GM19455 (cell line): Measurements from ENCODE around the gene MYOT.

Experiments
- ATAC-seq: cut with Tn5 transposase; IDR thresholded peaks from one replicate; pipeline ENCODE4 v1.9.1; 2021; ENCODE audit not compliant: unreplicated experiment

The MYOT gene

DNA sequence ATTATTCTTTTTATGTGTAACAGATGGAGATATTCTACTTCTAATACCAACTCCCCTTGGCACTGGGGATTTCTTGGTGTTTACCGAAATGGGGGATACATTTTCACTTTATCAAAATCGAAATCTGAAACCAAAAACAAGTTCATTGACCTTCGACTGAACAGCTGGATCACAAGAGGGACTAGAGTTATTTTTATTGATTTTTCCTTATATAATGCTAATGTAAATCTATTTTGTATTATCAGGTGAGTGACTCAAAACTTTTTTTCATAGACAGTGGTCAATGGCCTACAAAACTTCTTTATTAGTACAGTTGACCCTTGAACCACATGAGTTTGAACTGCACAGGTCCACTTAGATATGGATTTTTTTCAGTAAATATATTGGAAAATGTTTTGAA is 31.8 kb downstream of the MYOT start:
- no peak for ATAC-seq

DNA sequence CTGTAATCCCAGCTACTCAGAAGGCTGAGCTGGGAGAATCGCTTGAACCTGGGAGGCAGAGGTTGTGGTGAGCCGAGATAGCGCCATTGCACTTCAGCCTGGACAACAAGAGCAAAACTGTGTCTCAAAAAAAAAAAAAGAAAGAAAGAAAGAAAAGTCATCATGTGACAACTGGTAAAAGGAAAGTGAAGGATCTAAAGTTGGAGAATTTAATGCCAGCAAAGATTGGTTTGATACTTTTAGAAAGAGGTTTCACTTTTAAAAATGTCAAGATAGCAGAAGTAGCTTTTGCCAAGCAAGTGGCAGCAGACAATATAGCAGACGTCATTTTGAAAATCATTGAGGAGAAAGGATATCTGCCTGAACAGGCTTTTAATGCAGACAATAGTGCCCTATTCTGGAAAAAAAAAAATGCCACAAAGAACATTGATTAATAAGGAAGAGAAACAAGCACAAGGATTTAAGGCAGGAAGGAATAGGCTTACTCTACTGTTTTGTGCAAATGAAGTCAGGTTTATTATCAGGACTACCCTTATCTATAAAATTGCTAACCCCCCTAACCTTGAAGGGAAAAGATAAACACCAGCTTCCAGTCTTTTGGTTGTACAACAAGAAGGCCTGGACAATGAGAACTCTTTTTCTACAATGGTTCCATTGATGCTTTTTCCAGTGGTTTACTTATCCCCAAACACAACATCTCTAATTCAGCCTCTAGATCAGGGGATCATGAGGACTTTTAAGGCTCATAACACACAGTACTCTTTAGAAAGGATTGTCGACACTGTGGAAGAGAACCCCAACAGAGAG is 33.6 kb downstream of the MYOT start:
- no peak for ATAC-seq

DNA sequence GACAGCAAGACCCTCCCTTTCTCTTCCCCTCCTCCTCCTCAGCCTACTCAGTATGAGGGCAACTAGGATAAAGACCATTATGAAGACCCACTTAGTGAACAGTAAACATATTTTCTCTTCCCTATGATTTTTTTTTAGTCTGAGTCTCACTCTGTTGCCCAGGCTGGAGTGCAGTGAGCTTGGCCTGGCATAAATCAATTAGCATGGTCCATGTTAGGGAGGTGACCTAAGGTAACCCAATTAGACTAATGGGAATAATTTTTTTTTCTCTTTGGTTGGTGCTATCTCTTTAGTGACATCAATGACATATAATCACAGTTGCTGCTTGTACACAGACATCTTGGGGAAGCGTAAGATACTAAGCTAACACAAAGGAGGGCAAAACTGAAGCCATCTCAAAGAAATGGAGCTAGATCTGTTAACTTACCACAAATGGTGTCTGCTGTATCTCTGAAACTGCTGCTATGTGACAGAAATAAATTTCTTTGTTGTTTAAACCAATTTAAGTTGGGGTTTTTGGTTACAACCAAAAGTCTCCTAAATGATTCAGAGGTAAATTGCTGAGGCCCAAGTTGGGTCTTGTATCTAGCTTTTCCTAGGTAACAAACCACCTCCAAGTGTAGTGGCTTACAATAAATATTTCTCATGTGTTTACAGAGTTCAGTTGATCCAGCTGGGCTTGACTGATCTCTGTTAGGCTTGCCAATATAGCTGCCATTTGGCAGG is 34.9 kb downstream of the MYOT start:
- ATAC-seq = no peak

DNA sequence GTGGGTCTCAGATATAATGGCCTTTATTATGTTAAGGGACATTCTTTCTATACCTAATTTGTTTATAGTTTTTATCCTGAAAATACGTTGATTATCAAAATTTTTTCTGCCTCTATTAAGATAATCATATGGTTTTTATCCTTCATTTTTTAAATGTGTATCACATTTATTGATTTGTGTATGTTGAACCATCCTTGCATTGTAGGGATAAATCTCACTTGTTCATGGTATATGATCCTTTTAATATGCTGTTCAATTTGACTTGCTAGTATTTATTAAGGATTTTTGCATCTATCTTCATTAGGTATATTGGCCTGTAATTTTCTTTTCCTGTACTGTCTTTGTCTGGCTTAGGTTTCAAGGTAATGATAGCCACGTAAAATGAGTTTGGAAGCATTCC is 47.1 kb downstream of the MYOT start:
- ATAC-seq = no peak

DNA sequence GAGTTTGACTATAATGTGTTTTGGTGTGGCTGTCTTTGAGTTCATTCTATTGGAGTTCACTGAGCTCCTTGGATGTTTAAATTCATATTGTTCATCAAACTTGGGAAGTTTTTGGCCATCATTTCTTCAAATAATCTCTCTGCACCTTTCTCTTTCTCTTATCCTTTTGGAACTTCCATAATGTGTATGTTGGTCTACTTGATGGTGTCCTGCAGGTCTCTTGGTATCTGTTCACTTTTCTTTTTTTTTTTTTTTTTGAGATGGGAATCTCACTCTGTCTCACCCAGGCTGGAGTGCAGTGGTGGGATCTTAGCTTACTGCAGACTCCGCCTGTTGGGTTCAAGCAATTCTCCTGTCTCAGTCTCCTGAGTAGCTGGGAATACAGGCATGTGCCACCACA is 49.3 kb downstream of the MYOT start:
- no peak for ATAC-seq

DNA sequence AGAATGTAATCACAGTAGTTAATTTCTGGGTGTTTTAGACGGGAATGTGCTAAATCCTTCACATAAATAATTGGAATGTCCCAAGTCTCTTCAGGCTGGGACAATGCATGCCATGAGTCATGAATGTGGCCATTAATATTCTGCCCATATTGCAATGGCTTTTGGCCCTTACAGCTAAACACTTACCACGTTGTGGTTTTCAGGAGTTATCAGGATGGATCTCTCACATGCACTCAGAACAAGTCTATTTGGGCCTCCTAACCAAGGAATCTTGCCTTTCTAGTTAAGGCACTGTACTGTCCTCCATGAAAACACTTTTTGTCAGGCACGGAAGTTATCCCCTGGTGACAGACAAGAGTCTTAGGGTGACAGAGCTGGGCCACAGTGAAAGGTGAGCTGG is 54.3 kb downstream of the MYOT start:
- ATAC-seq = no peak

DNA sequence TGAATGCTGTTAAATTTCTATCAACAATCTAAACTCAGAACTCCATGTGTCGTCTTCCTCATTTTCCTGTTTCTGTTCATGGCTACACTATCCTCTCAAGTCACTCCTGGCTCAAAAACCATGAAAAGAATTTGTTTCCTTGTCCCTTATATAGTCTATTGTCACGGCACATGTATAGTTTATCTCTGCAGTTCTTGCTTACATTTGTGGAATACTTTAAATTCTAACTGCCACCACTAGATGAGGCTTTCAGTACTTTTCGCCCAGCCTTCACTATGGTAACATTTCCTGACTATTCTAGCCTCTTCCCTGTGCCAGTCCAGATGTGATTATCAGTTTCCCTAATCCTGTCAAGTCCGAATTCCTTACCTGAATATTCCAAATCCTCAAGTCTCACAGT is 56.2 kb downstream of the MYOT start:
- ATAC-seq = no peak

DNA sequence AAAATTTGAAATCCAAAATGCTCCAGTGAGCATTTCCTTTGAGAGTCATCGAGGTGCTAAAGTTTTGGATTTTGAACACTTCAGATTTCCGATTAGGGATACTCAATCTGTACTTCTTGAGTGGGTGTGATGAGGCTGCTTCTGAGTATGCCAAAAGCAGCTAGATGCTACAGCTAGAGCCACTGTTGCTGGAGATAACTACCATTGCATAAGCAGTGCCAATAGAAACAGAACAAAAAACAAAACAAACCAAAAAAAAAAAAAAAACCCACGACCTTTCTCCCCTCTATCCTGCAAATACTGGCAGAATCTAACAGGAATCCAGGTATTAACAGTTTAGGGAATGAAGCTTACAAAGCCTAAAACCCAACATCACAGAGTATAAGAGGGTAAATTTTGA is 65.1 kb downstream of the MYOT start:
- no peak for ATAC-seq

DNA sequence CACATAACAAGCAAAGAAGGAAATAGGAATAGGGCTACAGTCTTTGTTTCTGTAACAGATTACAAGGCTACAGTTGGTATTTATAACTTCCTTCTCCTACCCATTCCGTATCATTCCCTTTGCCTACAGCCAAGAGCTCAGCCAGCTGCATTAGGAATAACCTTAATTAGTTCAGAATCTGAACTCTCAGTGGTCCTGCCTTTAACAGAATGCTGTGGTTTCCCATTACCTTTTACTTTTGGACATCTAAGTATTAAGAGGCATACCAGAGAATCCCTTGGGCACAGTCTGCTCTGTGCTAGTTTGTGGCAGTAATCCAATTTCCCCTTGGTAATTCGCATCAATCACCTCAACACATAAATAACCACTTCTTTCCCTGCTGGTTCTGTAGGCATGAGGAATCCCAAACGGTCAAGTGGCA is 65.8 kb downstream of the MYOT start:
- no peak for ATAC-seq

DNA sequence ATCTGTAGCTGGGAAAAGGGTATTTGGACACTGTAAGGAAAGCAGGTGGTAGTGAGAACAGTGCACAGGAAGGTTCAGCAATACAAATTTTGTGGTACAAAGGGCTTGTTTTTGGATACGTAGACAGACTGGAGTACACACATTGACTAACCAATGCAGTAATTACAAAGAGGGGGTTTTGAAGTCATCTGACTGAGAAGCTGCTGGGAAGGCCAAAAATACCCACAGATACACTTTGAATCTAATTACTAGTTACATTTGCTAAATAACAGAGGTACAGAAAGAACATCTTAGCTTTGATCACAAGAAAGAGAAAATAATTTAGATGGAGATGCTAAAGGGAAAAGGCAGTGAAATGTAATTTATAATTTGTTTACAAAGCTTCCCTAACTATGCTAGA is 67.5 kb downstream of the MYOT start:
- no peak for ATAC-seq

DNA sequence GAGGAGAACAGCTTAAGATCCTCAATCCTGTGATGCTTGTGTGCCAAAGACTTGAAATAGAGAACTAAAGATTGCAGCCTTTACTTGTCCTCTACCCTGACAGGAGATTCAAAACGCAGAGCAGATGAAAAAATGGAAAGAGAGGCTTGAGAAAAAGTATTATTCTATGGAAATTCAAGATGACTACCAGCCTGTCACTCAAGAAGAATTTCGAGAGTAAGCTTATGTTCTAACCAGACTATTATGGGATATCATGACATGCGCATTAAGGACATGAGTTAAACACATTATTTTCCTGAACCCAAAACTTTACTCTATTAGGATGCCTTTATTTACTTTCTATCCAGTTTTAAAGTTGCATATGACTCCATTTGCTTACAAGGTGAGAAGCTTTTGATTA is 68.0 kb downstream of the MYOT start:
- no peak for ATAC-seq
